ENCODE results near the gene RAX2.

The RAX2 gene

GRCh38 chr19:3798137-3798536 lies 26.1 kb upstream of the RAX2 start:
- Histone ChIP-seq H3K36me3 (ENCODE audit: insufficient read depth, low read length) (no peaks in the 10 kb centered on the region), H3K4me2 (ENCODE audit: low read depth, low read length, poor library complexity, severe bottlenecking) (peak overlapping the region; percentile 16), H3K27me3 (ENCODE audit: insufficient read depth, low read length, poor library complexity, severe bottlenecking) (no peaks in the 10 kb centered on the region), H3K79me2 (ENCODE audit: insufficient read depth, low read length) (no peaks in the 10 kb centered on the region), H3F3A (ENCODE audit: low read depth) (no peaks in the 10 kb centered on the region), H3K9me3 (ENCODE audit: insufficient read depth, low read depth, low read length) (peaks cover 4% of the 10 kb centered on the region; the same call in 1 of the 2 replicates), H4K20me1 (ENCODE audit: insufficient read depth, low read length, poor library complexity, severe bottlenecking) (no peaks in the 10 kb centered on the region), H2AFZ (ENCODE audit: low read length) (no peak overlapping the region), H3K4me1 (ENCODE audit: insufficient read depth, low read length, poor library complexity, severe bottlenecking) (no peaks in the 10 kb centered on the region), H3K9me2 (replicated peaks; ENCODE audit: low read depth, low read length) (no peaks in the 10 kb centered on the region), H3K9ac (ENCODE audit: low read depth, low read length, poor library complexity, severe bottlenecking) (no peak overlapping the region), H3K4me3 (ENCODE audit: low read length, poor library complexity, severe bottlenecking) (no peak overlapping the region)
- no peak for TF ChIP-seq EZH2phosphoT487 (IDR thresholded peaks at IDR 0.05; ENCODE audit: borderline replicate concordance)
- no peak for TF ChIP-seq CTCF (conservative IDR thresholded peaks at IDR 0.05; ENCODE audit: low read length)

- H3K27me3 ChIP-seq (ENCODE audit: insufficient read depth, low read length, poor library complexity, severe bottlenecking) = no peaks in the 10 kb centered on the region
- H2AFZ ChIP-seq (ENCODE audit: low read length) = no peak overlapping the region
- H3K9ac ChIP-seq (ENCODE audit: low read depth, low read length, poor library complexity, severe bottlenecking) = no peak overlapping the region
- no peaks in the 10 kb centered on the region for H3K4me1 ChIP-seq (ENCODE audit: insufficient read depth, low read length, poor library complexity, severe bottlenecking)
- no peaks in the 10 kb centered on the region for H3K9me2 ChIP-seq (replicated peaks; ENCODE audit: low read depth, low read length)
- no peaks in the 10 kb centered on the region for H3K36me3 ChIP-seq (ENCODE audit: insufficient read depth, low read length)
- H3K9me3 ChIP-seq (ENCODE audit: insufficient read depth, low read depth, low read length) = peaks cover 4% of the 10 kb centered on the region; the same call in 1 of the 2 replicates
- H3K4me2 ChIP-seq (ENCODE audit: low read depth, low read length, poor library complexity, severe bottlenecking) = no peak overlapping the region
- H3K4me3 ChIP-seq (ENCODE audit: low read length, poor library complexity, severe bottlenecking) = no peak overlapping the region
- no peaks in the 10 kb centered on the region for H3F3A ChIP-seq (ENCODE audit: low read depth)
- no peak for TF ChIP-seq CTCF (conservative IDR thresholded peaks at IDR 0.05; ENCODE audit: low read length)
- TF ChIP-seq EZH2phosphoT487 (IDR thresholded peaks at IDR 0.05; ENCODE audit: borderline replicate concordance) = no peak
- no peaks in the 10 kb centered on the region for H3K79me2 ChIP-seq (ENCODE audit: insufficient read depth, low read length)
- H4K20me1 ChIP-seq (ENCODE audit: insufficient read depth, low read length, poor library complexity, severe bottlenecking) = no peaks in the 10 kb centered on the region
These were observed 24.3 kb upstream of the RAX2 start for GRCh38 chr19:3796358-3796757.

GRCh38 chr19:3793799-3794198 lies 21.8 kb upstream of the RAX2 start:
- Histone ChIP-seq H3K36me3 (ENCODE audit: insufficient read depth, low read length) (no peaks in the 10 kb centered on the region), H3K9me2 (replicated peaks; ENCODE audit: low read depth, low read length) (no peaks in the 10 kb centered on the region), H4K20me1 (ENCODE audit: insufficient read depth, low read length, poor library complexity, severe bottlenecking) (no peaks in the 10 kb centered on the region), H3K4me1 (ENCODE audit: insufficient read depth, low read length, poor library complexity, severe bottlenecking) (no peaks in the 10 kb centered on the region), H3K79me2 (ENCODE audit: insufficient read depth, low read length) (no peaks in the 10 kb centered on the region), H3K27me3 (ENCODE audit: insufficient read depth, low read length, poor library complexity, severe bottlenecking) (no peaks in the 10 kb centered on the region), H2AFZ (ENCODE audit: low read length) (no peak overlapping the region), H3K9me3 (ENCODE audit: insufficient read depth, low read depth, low read length) (peaks cover 4% of the 10 kb centered on the region; the same call in 1 of the 2 replicates), H3K9ac (ENCODE audit: low read depth, low read length, poor library complexity, severe bottlenecking) (no peak overlapping the region), H3K4me3 (ENCODE audit: low read length, poor library complexity, severe bottlenecking) (no peak overlapping the region), H3F3A (ENCODE audit: low read depth) (no peaks in the 10 kb centered on the region), H3K4me2 (ENCODE audit: low read depth, low read length, poor library complexity, severe bottlenecking) (no peak overlapping the region)
- TF ChIP-seq CTCF (conservative IDR thresholded peaks at IDR 0.05; ENCODE audit: low read length) = no peak
- no peak for TF ChIP-seq EZH2phosphoT487 (IDR thresholded peaks at IDR 0.05; ENCODE audit: borderline replicate concordance)

Measured in Loucy (cell line).